ENCODE data around the gene GNAI3. TPM values are rescaled to one million over a fixed set of nuclear protein-coding genes. Genes with fewer than 3 reads are reported as not detected.

The GNAI3 gene
- total RNA-seq, 1 experiment from 2014 or later = 6.8 TPM

GRCh38 chr1:109613361-109614147 lies 65.1 kb downstream of the GNAI3 start:
- CTCF ChIA-PET = no interaction called here

DNA sequence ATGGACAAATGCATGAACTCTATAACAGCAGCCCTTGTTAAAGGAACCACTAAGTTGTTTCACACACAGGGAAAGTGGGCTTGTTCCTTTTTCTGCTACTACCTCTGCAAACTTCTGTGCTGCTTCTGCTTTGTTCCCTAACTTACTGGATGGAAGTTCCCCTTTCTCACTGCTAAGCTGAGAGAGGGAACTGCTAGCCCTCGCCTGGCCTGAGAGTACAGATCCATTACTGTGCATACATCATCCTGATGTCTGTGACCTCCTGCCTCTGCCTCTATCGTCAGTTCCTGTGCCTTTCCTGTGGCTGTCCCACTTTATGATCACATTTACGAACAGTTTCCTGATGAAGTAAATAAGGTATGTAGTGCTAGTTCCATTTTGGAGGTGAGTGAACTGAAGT lies 67.5 kb downstream of the GNAI3 start:
- H3K27ac ChIP-seq (ENCODE audit: low read length) = no peak overlapping the region
- POLR2A ChIA-PET (ENCODE audit: unreplicated experiment) = interaction anchor here (0.6 kb wide), 2 partner anchors 113 to 132 kb away, joined by 3 read pairs; partner anchors contain the start of gene ATXN7L2
- CTCF ChIA-PET = no interaction called here
- no peaks in the 10 kb centered on the region for H3K36me3 ChIP-seq (ENCODE audit: low read depth, low read length)
- no peaks in the 10 kb centered on the region for H3F3A ChIP-seq (ENCODE audit: low read length, unreplicated experiment)
- no peaks in the 10 kb centered on the region for H4K20me1 ChIP-seq (ENCODE audit: low read length)
- no TSS peak for BruUV-seq (replicated peaks)
- no peaks in the 10 kb centered on the region for H3K27me3 ChIP-seq (ENCODE audit: low read length)
- H3K9me3 ChIP-seq (ENCODE audit: low read length) = no peaks in the 10 kb centered on the region
- DNase-seq = no peak
- H3K4me3 ChIP-seq (ENCODE audit: low read length) = no peak overlapping the region
- no peak overlapping the region for H2AFZ ChIP-seq (ENCODE audit: low read length)
- no peak for ATAC-seq
- intact Hi-C loops (cut with micrococcal nuclease) = no loop called here
- TF ChIP-seq CTCF (conservative IDR thresholded peaks at IDR 0.05; ENCODE audit: low read depth, low read length) (no peak), EZH2phosphoT487 (IDR thresholded peaks at IDR 0.05; ENCODE audit: borderline replicate concordance, low read length) (no peak), EZH2 (IDR thresholded peaks at IDR 0.05; ENCODE audit: low read length, unreplicated experiment) (no peak)
- H3K9me2 ChIP-seq (replicated peaks; ENCODE audit: low read length) = no peaks in the 10 kb centered on the region
- no peak overlapping the region for H3K9ac ChIP-seq (ENCODE audit: low read length)
- no peak overlapping the region for H3K4me2 ChIP-seq (ENCODE audit: low read length)
- H3K4me1 ChIP-seq (ENCODE audit: insufficient read depth, low read length) = peaks cover 15% of the 10 kb centered on the region
- peaks cover 13% of the 10 kb centered on the region for H3K79me2 ChIP-seq (ENCODE audit: low read length)

More at GRCh38 chr1:109613361-109614147, 65.1 kb downstream of the GNAI3 start:
- no peak overlapping the region for H3K9ac ChIP-seq (ENCODE audit: low read length)
- DNase-seq = no peak
- no peak overlapping the region for H3K4me3 ChIP-seq (ENCODE audit: low read length)
- POLR2A ChIA-PET (ENCODE audit: unreplicated experiment) = interaction anchor here (0.6 kb wide), 1 partner anchor 58 kb away, joined by 3 read pairs; no protein-coding TSS in a partner anchor
- H3F3A ChIP-seq (ENCODE audit: low read length, unreplicated experiment) = no peaks in the 10 kb centered on the region
- 0 out of 2 replicates have a peak, but pooled peaks cover 7% of the 10 kb centered on the region for H3K4me1 ChIP-seq (ENCODE audit: insufficient read depth, low read length)
- no peak overlapping the region for H2AFZ ChIP-seq (ENCODE audit: low read length)
- H4K20me1 ChIP-seq (ENCODE audit: low read length) = no peaks in the 10 kb centered on the region
- no peak for ATAC-seq
- TF ChIP-seq EZH2phosphoT487 (IDR thresholded peaks at IDR 0.05; ENCODE audit: borderline replicate concordance, low read length) = no peak
- TF ChIP-seq EZH2 (IDR thresholded peaks at IDR 0.05; ENCODE audit: low read length, unreplicated experiment) = no peak
- TF ChIP-seq CTCF (conservative IDR thresholded peaks at IDR 0.05; ENCODE audit: low read depth, low read length) = no peak
- no peak overlapping the region for H3K27ac ChIP-seq (ENCODE audit: low read length)
- no peaks in the 10 kb centered on the region for H3K9me2 ChIP-seq (replicated peaks; ENCODE audit: low read length)
- H3K27me3 ChIP-seq (ENCODE audit: low read length) = no peaks in the 10 kb centered on the region
- H3K79me2 ChIP-seq (ENCODE audit: low read length) = no peaks in the 10 kb centered on the region
- H3K9me3 ChIP-seq (ENCODE audit: low read length) = no peaks in the 10 kb centered on the region
- intact Hi-C loops (cut with micrococcal nuclease) = no loop called here
- no TSS peak for BruUV-seq (replicated peaks)
- no peaks in the 10 kb centered on the region for H3K36me3 ChIP-seq (ENCODE audit: low read depth, low read length)
- no peak overlapping the region for H3K4me2 ChIP-seq (ENCODE audit: low read length)

DNA sequence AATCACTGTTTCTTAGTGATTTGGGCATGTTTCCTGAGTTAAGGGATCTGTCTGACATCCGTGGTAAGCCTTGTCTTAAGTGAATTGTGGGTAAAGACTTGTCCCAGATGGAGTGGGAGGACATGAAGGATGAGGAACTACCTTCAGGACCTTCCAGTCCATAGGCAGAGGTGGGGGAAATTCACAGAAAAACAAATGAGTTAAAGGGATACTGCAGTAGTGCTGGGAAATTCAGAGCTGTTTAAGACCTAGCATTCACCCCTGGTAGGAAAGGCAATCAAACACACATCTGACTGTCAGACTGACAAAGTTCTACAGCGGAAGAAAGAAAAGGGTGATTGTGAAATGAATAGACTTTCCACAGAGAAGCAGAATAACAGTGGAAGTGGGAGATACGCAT lies 68.0 kb downstream of the GNAI3 start:
- Histone ChIP-seq H3K9ac (ENCODE audit: low read length) (no peak overlapping the region), H3K4me1 (ENCODE audit: insufficient read depth, low read length) (peaks cover 16% of the 10 kb centered on the region), H3K4me2 (ENCODE audit: low read length) (no peak overlapping the region), H3K9me2 (replicated peaks; ENCODE audit: low read length) (no peaks in the 10 kb centered on the region), H3K27me3 (ENCODE audit: low read length) (no peaks in the 10 kb centered on the region), H3K9me3 (ENCODE audit: low read length) (no peaks in the 10 kb centered on the region), H3F3A (ENCODE audit: low read length, unreplicated experiment) (no peaks in the 10 kb centered on the region), H3K27ac (ENCODE audit: low read length) (no peak overlapping the region), H4K20me1 (ENCODE audit: low read length) (no peaks in the 10 kb centered on the region; the same call in 1 of the 2 replicates), H3K4me3 (ENCODE audit: low read length) (no peak overlapping the region), H2AFZ (ENCODE audit: low read length) (no peak overlapping the region), H3K79me2 (ENCODE audit: low read length) (peaks cover 18% of the 10 kb centered on the region), H3K36me3 (ENCODE audit: low read depth, low read length) (no peaks in the 10 kb centered on the region)
- TF ChIP-seq EZH2 (IDR thresholded peaks at IDR 0.05; ENCODE audit: low read length, unreplicated experiment) = no peak
- no peak for TF ChIP-seq EZH2phosphoT487 (IDR thresholded peaks at IDR 0.05; ENCODE audit: borderline replicate concordance, low read length)
- TF ChIP-seq CTCF (conservative IDR thresholded peaks at IDR 0.05; ENCODE audit: low read depth, low read length) = no peak
- no peak for DNase-seq
- POLR2A ChIA-PET (ENCODE audit: unreplicated experiment) = interaction anchor here (0.6 kb wide), 2 partner anchors 113 to 133 kb away, joined by 3 read pairs; partner anchors contain the start of gene ATXN7L2
- CTCF ChIA-PET = no interaction called here
- intact Hi-C loops (cut with micrococcal nuclease) = no loop called here
- BruUV-seq (replicated peaks) = no TSS peak
- no peak for ATAC-seq

Measured in PC-3 (cell line).